Measurements from ENCODE around the gene HERC6.

DNA sequence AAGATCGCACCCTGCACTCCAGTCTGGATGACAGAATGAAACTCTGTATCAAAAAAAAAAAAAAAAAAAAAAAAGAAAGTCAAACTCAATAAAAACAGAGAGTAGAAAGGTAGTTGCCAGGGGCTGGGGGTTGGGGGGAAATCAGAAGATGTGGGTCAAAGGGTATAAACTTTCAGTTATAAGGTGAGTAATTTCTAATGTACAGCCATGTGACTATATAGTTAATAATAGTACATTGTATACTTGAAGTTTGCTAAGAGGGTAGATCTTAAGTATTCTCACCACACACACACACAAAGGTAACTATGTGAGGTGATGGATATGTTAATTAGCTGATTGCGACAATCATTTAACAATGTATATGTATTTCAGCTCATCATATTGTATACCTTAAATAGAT is 11.5 kb downstream of the HERC6 start:
- TF ChIP-seq CREB1 (IDR thresholded peaks at IDR 0.05; ENCODE audit: low read depth), result no peak
- no peak for TF ChIP-seq TAF1 (IDR thresholded peaks at IDR 0.05; ENCODE audit: low read depth)
- no peak for TF ChIP-seq YY1 (IDR thresholded peaks at IDR 0.05; ENCODE audit: low read depth)
- TF ChIP-seq, protein P1, sequence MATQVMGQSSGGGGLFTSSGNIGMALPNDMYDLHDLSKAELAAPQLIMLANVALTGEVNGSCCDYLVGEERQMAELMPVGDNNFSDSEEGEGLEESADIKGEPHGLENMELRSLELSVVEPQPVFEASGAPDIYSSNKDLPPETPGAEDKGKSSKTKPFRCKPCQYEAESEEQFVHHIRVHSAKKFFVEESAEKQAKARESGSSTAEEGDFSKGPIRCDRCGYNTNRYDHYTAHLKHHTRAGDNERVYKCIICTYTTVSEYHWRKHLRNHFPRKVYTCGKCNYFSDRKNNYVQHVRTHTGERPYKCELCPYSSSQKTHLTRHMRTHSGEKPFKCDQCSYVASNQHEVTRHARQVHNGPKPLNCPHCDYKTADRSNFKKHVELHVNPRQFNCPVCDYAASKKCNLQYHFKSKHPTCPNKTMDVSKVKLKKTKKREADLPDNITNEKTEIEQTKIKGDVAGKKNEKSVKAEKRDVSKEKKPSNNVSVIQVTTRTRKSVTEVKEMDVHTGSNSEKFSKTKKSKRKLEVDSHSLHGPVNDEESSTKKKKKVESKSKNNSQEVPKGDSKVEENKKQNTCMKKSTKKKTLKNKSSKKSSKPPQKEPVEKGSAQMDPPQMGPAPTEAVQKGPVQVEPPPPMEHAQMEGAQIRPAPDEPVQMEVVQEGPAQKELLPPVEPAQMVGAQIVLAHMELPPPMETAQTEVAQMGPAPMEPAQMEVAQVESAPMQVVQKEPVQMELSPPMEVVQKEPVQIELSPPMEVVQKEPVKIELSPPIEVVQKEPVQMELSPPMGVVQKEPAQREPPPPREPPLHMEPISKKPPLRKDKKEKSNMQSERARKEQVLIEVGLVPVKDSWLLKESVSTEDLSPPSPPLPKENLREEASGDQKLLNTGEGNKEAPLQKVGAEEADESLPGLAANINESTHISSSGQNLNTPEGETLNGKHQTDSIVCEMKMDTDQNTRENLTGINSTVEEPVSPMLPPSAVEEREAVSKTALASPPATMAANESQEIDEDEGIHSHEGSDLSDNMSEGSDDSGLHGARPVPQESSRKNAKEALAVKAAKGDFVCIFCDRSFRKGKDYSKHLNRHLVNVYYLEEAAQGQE (IDR thresholded peaks at IDR 0.05; ENCODE audit: low read depth), result no peak
